NB4 (cell line): ENCODE measurements around the gene SIX3.

ENCODE experiments used
- CTCF ChIP-seq: IDR thresholded peaks from one replicate; pipeline ENCODE4 v1.5.1; 2012; ENCODE audit warnings: low read depth, low read length
- TF ChIP-seq, protein P1 (sequence below): IDR thresholded peaks from 2 replicates; pipeline ENCODE4 v1.6.1; 2011; ENCODE audit warnings: low read depth, low read length

DNA sequence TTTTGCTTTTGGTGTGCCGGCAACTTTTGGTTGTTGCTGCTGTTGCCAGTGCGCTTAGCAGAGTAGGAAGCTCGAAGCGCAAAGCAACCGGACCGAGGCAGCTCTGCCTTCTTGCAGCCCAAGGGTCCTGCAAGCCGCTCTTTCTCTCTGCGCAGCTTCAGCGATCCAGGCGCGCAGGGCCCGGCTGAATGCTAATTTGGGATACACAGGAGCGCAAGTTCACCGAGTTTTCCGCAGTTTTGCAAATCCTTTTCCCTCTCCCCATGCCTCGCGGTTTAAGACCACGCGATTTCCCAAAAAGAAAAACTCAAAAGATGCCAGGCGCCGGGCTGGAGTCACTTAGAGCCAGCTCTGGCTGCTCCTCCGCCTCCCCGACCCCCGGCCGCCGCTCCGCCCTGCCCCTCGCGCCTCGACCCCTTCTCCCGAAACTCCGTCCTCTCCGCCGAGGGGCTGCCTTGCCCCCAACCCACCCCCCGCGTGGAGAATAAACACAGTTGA lies 13.5 kb upstream of the SIX3 start:
- TF ChIP-seq, protein P1, sequence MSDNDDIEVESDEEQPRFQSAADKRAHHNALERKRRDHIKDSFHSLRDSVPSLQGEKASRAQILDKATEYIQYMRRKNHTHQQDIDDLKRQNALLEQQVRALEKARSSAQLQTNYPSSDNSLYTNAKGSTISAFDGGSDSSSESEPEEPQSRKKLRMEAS, result no peak
- no peak for TF ChIP-seq CTCF
